GM21528 (cell line): Measurements from ENCODE around the gene TBC1D2.
A peak's percentile ranks its signal among the peaks of the same experiment; 100 is the strongest.
"Not testable (repeated sequence)": the region's sequence is repeated elsewhere in the genome, so short reads cannot be mapped to it uniquely, and the experiment has no call there.

Experiments
- ATAC-seq: cut with Tn5 transposase; IDR thresholded peaks from one replicate; pipeline ENCODE4 v1.9.1; 2021; ENCODE audit warnings: mild to moderate bottlenecking, moderate library complexity; ENCODE audit not compliant: unreplicated experiment, low FRiP score

Gene TBC1D2

DNA sequence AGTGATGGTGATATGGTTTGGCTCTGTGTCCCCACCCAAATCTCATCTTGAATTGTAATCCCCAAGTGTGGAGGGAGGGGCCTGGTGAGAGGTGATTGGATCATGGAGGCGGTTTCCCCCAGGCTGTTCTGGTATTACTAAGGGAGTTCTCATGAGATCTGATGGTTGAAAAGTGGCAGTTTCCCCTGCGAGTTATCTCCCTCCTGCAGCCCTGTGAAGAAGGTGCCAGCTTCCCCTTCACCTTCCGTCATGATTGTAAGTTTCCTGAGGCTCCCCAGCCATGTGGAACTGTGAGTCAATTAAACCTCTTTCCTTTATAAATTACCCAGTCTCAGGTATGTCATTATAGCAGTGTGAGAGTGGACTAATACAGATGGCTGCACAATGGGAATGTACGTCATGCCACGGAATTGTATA, 80.9 kb downstream of the TBC1D2 start:
- not testable (repeated sequence) for ATAC-seq

GRCh38 chr9:98173181-98173580, 82.3 kb downstream of the TBC1D2 start:
- ATAC-seq: no peak

DNA sequence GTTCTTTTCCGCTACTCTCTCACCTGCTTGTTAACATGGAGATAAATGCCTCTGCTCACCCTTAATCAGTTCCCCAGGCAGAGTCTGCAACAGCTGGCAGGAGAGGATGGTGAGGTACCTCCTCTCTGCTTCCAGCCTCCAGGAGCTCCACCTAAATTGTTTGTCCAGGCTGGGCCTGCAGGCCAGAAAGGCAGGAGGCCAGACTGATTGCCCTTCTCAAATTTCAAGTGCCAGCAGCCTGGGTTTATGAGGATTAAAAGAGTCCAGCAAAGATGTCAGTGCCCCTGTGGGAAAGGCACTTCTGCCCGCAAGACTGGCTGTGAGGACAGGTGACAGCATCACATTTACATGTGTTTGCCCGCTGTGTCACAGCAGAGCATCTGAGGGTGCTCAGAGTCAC, 82.8 kb downstream of the TBC1D2 start:
- ATAC-seq: no peak

DNA sequence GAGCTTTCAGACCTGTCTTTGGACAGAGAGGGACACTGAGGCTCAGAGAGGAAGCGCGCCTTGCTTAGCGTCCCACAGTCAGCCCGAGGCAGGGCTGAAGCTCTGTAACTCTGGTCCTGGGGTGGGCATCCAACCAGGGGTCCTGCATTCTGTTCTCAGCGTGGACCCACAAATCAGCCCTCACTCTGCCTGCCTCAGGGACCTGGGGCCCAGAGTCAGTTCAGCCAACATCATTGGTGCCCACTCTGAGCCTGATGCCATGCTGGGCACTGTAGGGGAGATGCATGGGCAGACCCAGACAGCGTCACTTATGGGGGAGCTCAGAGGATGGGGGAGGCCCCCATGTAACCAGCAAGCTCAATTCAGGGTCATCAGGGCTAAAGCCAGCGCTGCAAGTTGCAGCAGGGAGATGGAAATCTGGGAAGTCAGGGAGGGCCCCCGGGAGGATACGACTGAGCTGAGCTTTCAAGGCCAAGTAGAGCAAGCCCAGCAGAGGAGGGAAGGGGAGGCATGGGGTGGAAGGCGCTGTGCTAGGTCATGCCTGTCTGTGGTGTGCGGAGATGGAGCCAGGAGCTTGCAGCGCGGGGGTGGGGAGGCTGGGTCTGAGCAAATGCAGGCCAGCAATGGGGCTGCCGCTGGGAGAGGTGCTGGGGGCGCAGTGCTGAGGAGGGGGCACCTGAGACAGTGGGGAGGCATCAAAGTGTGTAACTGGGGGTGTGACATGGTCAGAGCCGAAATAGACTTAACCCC, 84.1 kb downstream of the TBC1D2 start:
- ATAC-seq: no peak

- ATAC-seq: peak; percentile 89
Measured at GRCh38 chr9:98168941-98169488, 86.4 kb downstream of the TBC1D2 start.

- ATAC-seq: no peak
Measured at GRCh38 chr9:98168153-98168780, 87.2 kb downstream of the TBC1D2 start.

GRCh38 chr9:98164912-98165311, 90.5 kb downstream of the TBC1D2 start:
- no peak for ATAC-seq

DNA sequence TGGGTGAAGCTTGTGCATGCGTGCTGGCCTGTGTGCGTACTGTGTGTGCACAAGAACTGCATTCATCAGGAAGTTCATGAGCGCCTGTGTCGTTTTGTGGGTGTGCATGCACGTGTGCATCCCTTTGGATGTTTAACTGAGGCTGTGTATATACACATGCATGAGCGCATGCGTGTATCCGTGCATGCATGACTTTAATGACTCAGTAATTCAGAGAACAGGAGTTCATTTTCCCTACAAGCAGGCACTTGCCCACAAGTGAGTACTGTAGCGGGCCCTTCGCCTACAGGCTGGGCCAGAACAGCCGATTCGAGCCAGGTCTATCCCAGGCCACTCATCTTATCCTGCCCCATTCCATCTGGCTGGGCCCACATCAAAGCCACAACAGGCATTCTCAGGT, 92.8 kb downstream of the TBC1D2 start:
- no peak for ATAC-seq

GRCh38 chr9:98161851-98162250, 93.6 kb downstream of the TBC1D2 start:
- ATAC-seq: no peak

DNA sequence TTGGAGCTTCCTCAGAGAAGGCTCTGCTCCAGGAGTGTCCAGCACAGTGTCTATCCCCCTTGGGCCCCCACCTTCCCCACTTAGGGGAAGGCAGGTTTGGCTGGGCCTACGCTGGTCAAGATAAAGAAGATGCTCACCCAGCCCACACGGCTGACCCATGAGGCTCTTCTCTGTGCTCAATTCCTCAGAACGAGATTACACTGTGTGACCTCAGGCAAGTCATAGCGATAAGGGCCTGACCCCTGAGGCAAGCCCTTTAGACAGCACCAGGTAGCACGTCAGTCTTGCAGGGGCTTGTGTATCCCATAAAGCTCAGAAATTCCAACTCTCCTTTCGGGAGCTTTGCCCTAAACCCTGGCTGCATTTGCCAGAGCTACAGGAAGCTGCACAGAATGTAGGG, 95.7 kb downstream of the TBC1D2 start:
- ATAC-seq: no peak

- no peak for ATAC-seq
Measured at GRCh38 chr9:98159301-98159700, 96.1 kb downstream of the TBC1D2 start.

DNA sequence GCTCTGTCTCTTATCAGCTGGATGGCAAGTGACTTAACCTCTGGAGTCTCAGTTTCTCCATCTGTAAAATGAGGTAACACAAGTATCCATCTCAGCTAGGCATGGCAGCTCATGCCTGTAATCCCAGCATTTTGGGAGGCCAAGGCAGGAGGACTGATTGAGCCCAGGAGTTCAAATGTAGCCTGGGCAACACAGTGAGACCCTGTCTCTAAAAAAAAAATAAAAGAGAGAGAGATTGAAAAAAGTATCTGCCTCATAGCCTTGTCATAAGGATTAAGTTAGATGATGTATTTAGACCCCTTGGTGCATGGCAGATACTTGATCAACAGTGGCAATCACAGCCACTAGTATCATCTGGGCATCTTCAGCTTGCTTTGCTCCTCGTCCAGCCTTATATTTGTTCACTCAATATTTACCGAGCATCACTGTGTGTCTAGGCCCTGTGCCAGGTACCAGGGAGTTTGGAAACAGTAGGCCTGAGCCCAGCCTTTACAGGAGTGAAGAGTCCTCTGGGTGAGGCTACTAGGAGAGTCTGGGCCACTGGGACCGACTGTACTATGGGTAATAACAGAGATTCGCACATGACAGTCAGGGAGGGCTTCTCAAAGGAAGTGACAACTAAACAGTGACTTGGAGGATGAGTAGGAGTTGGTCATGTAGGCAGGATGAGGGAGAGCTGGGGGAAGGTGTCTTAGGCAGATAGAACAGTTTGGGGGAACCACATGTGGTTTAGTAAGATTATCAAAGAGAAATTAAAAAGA, 97.2 kb downstream of the TBC1D2 start:
- ATAC-seq: no peak

DNA sequence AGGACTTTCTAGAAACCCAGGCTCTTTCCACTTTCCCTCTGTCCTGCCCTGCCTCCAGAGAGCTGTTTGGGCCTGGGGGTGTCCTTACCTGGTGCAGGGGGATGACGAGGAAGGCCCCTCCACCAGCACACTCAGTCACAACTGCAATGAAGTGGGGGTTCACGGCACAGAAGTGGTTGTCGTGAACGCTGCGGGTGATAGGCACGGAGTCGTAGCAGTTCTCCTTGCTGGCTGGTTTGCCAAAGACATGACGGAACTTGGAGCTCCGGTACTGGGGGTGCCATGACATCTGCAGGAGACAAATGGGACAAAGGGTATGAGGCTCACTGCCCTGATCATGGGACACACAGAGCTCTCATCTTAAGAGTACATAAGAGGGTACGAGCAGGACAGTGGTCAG, 98.1 kb downstream of the TBC1D2 start:
- no peak for ATAC-seq

DNA sequence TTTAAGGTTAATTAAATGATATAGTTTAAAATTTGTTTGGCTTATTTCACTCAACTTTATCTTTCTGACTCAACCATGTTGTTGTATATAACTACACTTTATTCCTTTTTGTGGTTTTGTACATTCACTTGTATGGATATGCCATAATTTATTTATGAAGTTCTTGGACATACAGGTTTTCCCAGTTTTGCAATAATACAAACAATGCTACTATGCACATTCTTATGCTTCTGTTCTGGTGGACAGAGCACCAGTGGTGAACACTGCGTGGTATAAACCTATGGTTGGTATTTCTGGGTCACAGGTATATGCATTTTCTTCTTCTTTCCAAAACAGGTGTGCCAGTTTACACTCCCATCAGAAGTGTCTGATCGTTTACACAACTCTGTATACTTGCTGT, 100.8 kb downstream of the TBC1D2 start:
- ATAC-seq: no peak

DNA sequence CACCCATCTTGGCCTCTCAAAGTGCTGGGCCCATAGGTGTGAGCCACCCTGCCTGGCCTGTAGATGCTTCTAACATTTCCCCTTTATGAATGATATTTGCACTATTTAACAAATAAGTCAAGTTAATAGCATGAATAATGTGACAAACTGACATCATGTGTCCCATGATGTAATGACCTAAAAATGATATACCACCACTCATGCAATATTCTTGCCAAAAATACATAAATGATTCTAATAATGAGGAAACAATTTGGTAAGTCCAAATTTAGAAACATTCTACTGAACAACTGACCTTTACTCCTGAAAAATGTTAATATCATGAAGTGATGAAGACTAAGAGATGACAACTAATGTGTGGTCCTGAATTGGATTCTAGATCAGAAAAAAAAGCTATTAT, 102.9 kb downstream of the TBC1D2 start:
- no peak for ATAC-seq

GRCh38 chr9:98150721-98151120, 104.7 kb downstream of the TBC1D2 start:
- no peak for ATAC-seq

DNA sequence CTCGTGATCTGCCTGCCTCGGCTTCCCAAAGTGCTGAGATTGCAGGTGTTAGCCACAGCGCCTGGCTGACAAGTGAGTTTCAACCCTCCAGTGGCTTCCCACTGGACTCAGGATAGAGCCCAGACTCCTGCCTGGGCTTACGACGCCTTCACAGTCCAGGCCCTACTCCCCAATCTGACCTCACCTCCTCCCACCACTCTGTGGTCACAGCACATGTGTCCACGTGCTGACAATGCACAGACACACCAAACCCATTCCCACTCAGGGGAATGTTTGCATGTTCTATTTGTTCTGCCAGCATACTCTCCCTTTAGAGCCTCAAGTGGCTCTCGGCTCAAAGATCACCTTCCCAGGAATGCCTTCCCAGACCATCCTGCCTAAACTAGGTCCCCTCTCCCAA, 105.3 kb downstream of the TBC1D2 start:
- ATAC-seq: no peak

- ATAC-seq: no peak
Measured at GRCh38 chr9:98149422-98149821, 106.0 kb downstream of the TBC1D2 start.
